HCT116 (cell line): ENCODE results near the gene MPPED1. TPM values are rescaled to one million over a fixed set of nuclear protein-coding genes. Genes with fewer than 3 reads are reported as not detected.

ENCODE experiments used
- ATAC-seq: fragments of 200-7000 bp; cut with Tn5 transposase; 2 replicates; pipeline ENCODE4 v1.9.1; 2020; ENCODE audit warnings: mild to moderate bottlenecking, moderate library complexity
- BruUV-seq: library from RNA; stranded (reverse); fragments of 400-500 nt; replicated peaks from 2 replicates; lab custom pipeline; 2021; lab: Mats Ljungman, UMichigan
- CTCF ChIA-PET: fragments of 300-600 bp; sonication (Branson Sonifier 250); formaldehyde crosslinking; loops from one replicate; lab custom pipeline; 2021; ENCODE audit warnings: antibody characterized with exemption; lab: Charles Lee
- POLR2A ChIA-PET: fragments of 300-600, 350-600 bp; sonication (Branson Sonifier 250); formaldehyde crosslinking; loops from one replicate; lab custom pipeline; 2021; ENCODE audit warnings: antibody characterized with exemption; lab: Charles Lee
- RAD21 ChIA-PET, 2 experiments: fragments of 300-600 bp; sonication (Branson Sonifier 250); formaldehyde crosslinking; loops; one replicate each; lab custom pipeline; 2023; ENCODE audit warnings: low total read pairs in 2 of 2; ENCODE audit not compliant: uncharacterized antibody in 2 of 2, unreplicated experiment in 2 of 2, low non-redundant PET in 1 of 2; lab: Charles Lee
- DNase-seq: peaks from one replicate; pipeline ENCODE4 v3.0.0-alpha.2; 2010; ENCODE audit warnings: low read depth, low spot score
- H2AFZ ChIP-seq: fragments of 200-600 bp; shearing (Covaris generic), sonication (generic); 2 replicates; pipeline ENCODE4 v1.6.1; 2017; ENCODE audit warnings: low read depth, mixed run types, mixed read lengths, antibody characterized with exemption, low read length; ENCODE audit not compliant: poor library complexity, severe bottlenecking
- H3K27ac ChIP-seq: 2 replicates; pipeline ENCODE4 v1.5.1; 2012; ENCODE audit warnings: low read depth, low read length
- H3K27me3 ChIP-seq: fragments of 200-600 bp; sonication (generic); 2 replicates; pipeline ENCODE4 v1.6.1; 2016; ENCODE audit warnings: mixed run types, low read length, mixed read lengths; ENCODE audit not compliant: insufficient read depth
- H3K36me3 ChIP-seq, 2 experiments: fragments of 200-500 bp in 1 of 2; fragments of 200-600 bp in 1 of 2; sonication (Bioruptor generic) in 1 of 2; sonication (generic) in 1 of 2; 2 replicates each; pipeline versions ENCODE4 v1.5.1 to v1.6.1; 2014 to 2016; ENCODE audit warnings: low read length in 2 of 2, inconsistent platforms in 1 of 2, mixed read lengths in 1 of 2, mixed run types in 1 of 2; ENCODE audit not compliant: insufficient read depth in 2 of 2, control insufficient read depth in 1 of 2
- H3K4me1 ChIP-seq, 2 experiments: fragments of 200-600 bp in 1 of 2; sonication (generic) in 1 of 2; 2 replicates each; pipeline versions ENCODE4 v1.5.1 to v1.6.1; 2012 to 2017; ENCODE audit warnings: low read length in 2 of 2, inconsistent platforms in 1 of 2, mild to moderate bottlenecking in 1 of 2, mixed read lengths in 1 of 2, mixed run types in 1 of 2, moderate library complexity in 1 of 2; ENCODE audit not compliant: insufficient read depth in 2 of 2, control insufficient read depth in 1 of 2
- H3K4me2 ChIP-seq: fragments of 200-600 bp; sonication (generic); 2 replicates; pipeline ENCODE4 v1.6.1; 2017; ENCODE audit warnings: mixed run types, low read length, mixed read lengths
- H3K4me3 ChIP-seq, 2 experiments: fragments of 200-600 bp in 1 of 2; sonication (generic) in 1 of 2; replicated peaks in 1 of 2; 2 replicates each; pipeline ENCODE4 v1.5.1; 2011 to 2016; ENCODE audit warnings: low read length in 2 of 2, control low read depth in 1 of 2, low read depth in 1 of 2, mild to moderate bottlenecking in 1 of 2, mixed read lengths in 1 of 2, mixed run types in 1 of 2
- H3K79me2 ChIP-seq: fragments of 200-600 bp; sonication (generic); 2 replicates; pipeline ENCODE4 v1.6.1; 2017; ENCODE audit warnings: mild to moderate bottlenecking, mixed run types, low read length, moderate library complexity, mixed read lengths; ENCODE audit not compliant: insufficient read depth
- H3K9ac ChIP-seq: fragments of 200-600 bp; sonication (generic); 2 replicates; pipeline ENCODE4 v1.6.1; 2016; ENCODE audit warnings: low read length, mixed read lengths
- H3K9me2 ChIP-seq: fragments of 200-600 bp; sonication (generic), shearing (Covaris generic); 2 replicates; pipeline ENCODE4 v1.6.1; 2017; ENCODE audit warnings: mixed run types, mild to moderate bottlenecking, moderate library complexity; ENCODE audit not compliant: insufficient read depth
- H3K9me3 ChIP-seq, 2 experiments: fragments of 200-500 bp in 1 of 2; fragments of 200-600 bp in 1 of 2; sonication (Bioruptor generic) in 1 of 2; sonication (generic) in 1 of 2; 2 replicates each; pipeline ENCODE4 v1.6.1; 2014 to 2017; ENCODE audit warnings: low read length in 2 of 2, mixed read lengths in 2 of 2, inconsistent platforms in 1 of 2, low read depth in 1 of 2, mild to moderate bottlenecking in 1 of 2, mixed run types in 1 of 2, moderate library complexity in 1 of 2; ENCODE audit not compliant: control insufficient read depth in 1 of 2, insufficient read depth in 1 of 2
- H4K20me1 ChIP-seq: fragments of 200-600 bp; sonication (generic), shearing (Covaris generic); 2 replicates; pipeline ENCODE4 v1.6.1; 2017; ENCODE audit warnings: mixed run types, mild to moderate bottlenecking, moderate library complexity; ENCODE audit not compliant: insufficient read depth
- CBX3 ChIP-seq: IDR thresholded peaks from 2 replicates; pipeline ENCODE4 v1.6.1; 2012; ENCODE audit warnings: low read depth
- CEBPB ChIP-seq: IDR thresholded peaks from 2 replicates; pipeline ENCODE4 v1.6.1; 2012; ENCODE audit warnings: low read depth
- EZH2 ChIP-seq: fragments of 200-600 bp; sonication (generic); IDR thresholded peaks from 2 replicates; pipeline ENCODE4 v1.6.1; 2017; ENCODE audit warnings: antibody characterized with exemption, mixed run types
- EZH2phosphoT487 ChIP-seq: fragments of 200-600 bp; IDR thresholded peaks from 2 replicates; pipeline ENCODE4 v1.6.1; 2018; ENCODE audit warnings: antibody characterized with exemption, borderline replicate concordance
- JUND ChIP-seq: IDR thresholded peaks from 2 replicates; pipeline ENCODE4 v1.6.1; 2012
- POLR2A ChIP-seq: IDR thresholded peaks from 2 replicates; pipeline ENCODE4 v1.7.0; 2011; ENCODE audit warnings: borderline replicate concordance; ENCODE audit not compliant: insufficient read depth, insufficient read length; ENCODE audit errors: extremely low read depth
- POLR2AphosphoS5 ChIP-seq: IDR thresholded peaks from 2 replicates; pipeline ENCODE4 v1.6.1; 2011; ENCODE audit warnings: mild to moderate bottlenecking, low read depth, low read length, moderate library complexity
- RAD21 ChIP-seq: IDR thresholded peaks from 2 replicates; pipeline ENCODE4 v1.6.1; 2012; ENCODE audit warnings: low read depth, mild to moderate bottlenecking
- SP1 ChIP-seq: IDR thresholded peaks from 2 replicates; pipeline ENCODE4 v1.6.1; 2012; ENCODE audit warnings: low read depth
- SRF ChIP-seq: IDR thresholded peaks from 2 replicates; pipeline ENCODE4 v1.6.1; 2012; ENCODE audit warnings: low read depth
- ZNF274 ChIP-seq: fragments of 200-500 bp; sonication (Bioruptor generic); IDR thresholded peaks from 2 replicates; pipeline ENCODE4 v1.6.1; 2014; ENCODE audit warnings: mild to moderate bottlenecking, low read depth, low read length, inconsistent platforms
- intact Hi-C: fragments of 100-400 bp; cut with micrococcal nuclease; formaldehyde crosslinking; loops from 2 replicates; pipeline ENCODE4 v1.10.0; 2022
- total RNA-seq: library from RNA; stranded (reverse); gene quantifications from one replicate; pipeline ENCODE4 v1.2.1, GENCODE V29; 2021; ENCODE audit not compliant: unreplicated experiment

Gene MPPED1
- total RNA-seq, 1 experiment from 2014 or later = not detected

GRCh38 chr22:43491737-43492136 lies 79.9 kb downstream of the MPPED1 start:
- H2AFZ ChIP-seq = no peak overlapping the region
- no peak for DNase-seq
- CTCF ChIA-PET = no interaction called here
- POLR2A ChIA-PET = no interaction called here
- TF ChIP-seq EZH2phosphoT487 (no peak), SP1 (no peak), CBX3 (no peak), EZH2 (no peak), SRF (no peak)
- TF ChIP-seq, all 23 proteins: peak for 0
- H4K20me1 ChIP-seq = no peaks in the 10 kb centered on the region
- H3K4me3 ChIP-seq = no peak overlapping the region
- BruUV-seq = no TSS peak
- no peak for ATAC-seq
- H3K79me2 ChIP-seq = no peaks in the 10 kb centered on the region
- RAD21 ChIA-PET = no interaction called here
- H3K9ac ChIP-seq = no peak overlapping the region
- no peaks in the 10 kb centered on the region for H3K9me3 ChIP-seq
- intact Hi-C loops = no loop called here
- peaks cover 10% of the 10 kb centered on the region; the same call in 1 of the 2 replicates for H3K27me3 ChIP-seq
- H3K4me1 ChIP-seq = no peaks in the 10 kb centered on the region
- H3K9me2 ChIP-seq = no peaks in the 10 kb centered on the region
- no peak overlapping the region for H3K4me2 ChIP-seq
- no peaks in the 10 kb centered on the region for H3K36me3 ChIP-seq
- no peak overlapping the region for H3K27ac ChIP-seq

- Histone ChIP-seq H3K79me2 (no peaks in the 10 kb centered on the region), H3K9ac (no peak overlapping the region), H3K27ac (no peak overlapping the region), H3K4me2 (no peak overlapping the region), H3K9me3 (no peaks in the 10 kb centered on the region), H3K36me3 (no peaks in the 10 kb centered on the region), H3K27me3 (0 out of 2 replicates have a peak, but pooled peaks cover 4% of the 10 kb centered on the region), H3K4me1 (no peaks in the 10 kb centered on the region), H3K9me2 (no peaks in the 10 kb centered on the region), H4K20me1 (no peaks in the 10 kb centered on the region), H2AFZ (no peak overlapping the region), H3K4me3 (no peak overlapping the region)
- ChIA-PET POLR2A (no interaction called here), CTCF (no interaction called here), RAD21 (no interaction called here)
- ATAC-seq = no peak
- TF ChIP-seq SP1 = no peak
- TF ChIP-seq SRF = no peak
- TF ChIP-seq RAD21 = no peak
- TF ChIP-seq POLR2AphosphoS5 = no peak
- no peak for TF ChIP-seq JUND
- TF ChIP-seq ZNF274 = no peak
- TF ChIP-seq EZH2phosphoT487 = no peak
- no peak for TF ChIP-seq POLR2A
- TF ChIP-seq CEBPB = no peak
- intact Hi-C loops = no loop called here
- DNase-seq = no peak
- no TSS peak for BruUV-seq
These were observed 81.5 kb downstream of the MPPED1 start for GRCh38 chr22:43493297-43493696.
